HepG2 (cell line): ENCODE results near the gene KLHL12. TPM values are rescaled to one million over a fixed set of nuclear protein-coding genes. Genes with fewer than 3 reads are reported as not detected.
A peak's percentile ranks its signal among the peaks of the same experiment; 100 is the strongest.

Experiments used
- BORCS8-MEF2B ChIP-seq: sonication (generic); formaldehyde crosslinking; IDR thresholded peaks from 2 replicates; pipeline ENCODE4 v1.8.0; 2022; ENCODE audit warnings: mild to moderate bottlenecking, missing genetic modification reagents
- HDAC2 ChIP-seq: sonication (generic); formaldehyde crosslinking; IDR thresholded peaks from 2 replicates; pipeline ENCODE4 v1.4.0; 2020; ENCODE audit warnings: missing genetic modification reagents
- LRRFIP1 ChIP-seq: sonication (generic); formaldehyde crosslinking; conservative IDR thresholded peaks from 2 replicates; pipeline ENCODE4 v1.4.0; 2020; ENCODE audit warnings: missing genetic modification reagents
- NFATC3 ChIP-seq: sonication (generic); formaldehyde crosslinking; IDR thresholded peaks from 2 replicates; pipeline ENCODE4 v1.5.1; 2020; ENCODE audit warnings: mild to moderate bottlenecking, missing genetic modification reagents
- NR2F2 ChIP-seq: IDR thresholded peaks from 2 replicates; pipeline ENCODE4 v1.6.1; 2012; ENCODE audit warnings: low read depth, inconsistent platforms, borderline replicate concordance
- NRL ChIP-seq: sonication (generic); formaldehyde crosslinking; IDR thresholded peaks from 2 replicates; pipeline ENCODE4 v1.5.0; 2020; ENCODE audit warnings: missing genetic modification reagents, mild to moderate bottlenecking, moderate library complexity, borderline replicate concordance
- SALL2 ChIP-seq: sonication (generic); formaldehyde crosslinking; IDR thresholded peaks from 2 replicates; pipeline ENCODE4 v1.8.1; 2023; ENCODE audit warnings: mild to moderate bottlenecking, missing genetic modification reagents, inconsistent platforms
- TAF15 ChIP-seq: fragments of 200-400 bp; formaldehyde crosslinking; IDR thresholded peaks from one replicate; pipeline ENCODE4 v1.6.1; 2018; ENCODE audit warnings: mild to moderate bottlenecking, low read depth, low read length; ENCODE audit not compliant: poor library complexity, severe bottlenecking
- TRIM24 ChIP-seq: sonication (generic); formaldehyde crosslinking; IDR thresholded peaks from 2 replicates; pipeline ENCODE4 v1.8.0; 2022; ENCODE audit warnings: mild to moderate bottlenecking, missing genetic modification reagents
- ZBTB10 ChIP-seq: sonication (generic); formaldehyde crosslinking; IDR thresholded peaks from 2 replicates; pipeline ENCODE4 v1.4.0; 2020; ENCODE audit warnings: missing genetic modification reagents, borderline replicate concordance
- ZFYVE20 ChIP-seq: sonication (generic); formaldehyde crosslinking; IDR thresholded peaks from 2 replicates; pipeline ENCODE4 v1.8.0; 2023; ENCODE audit warnings: low read depth, mild to moderate bottlenecking, moderate library complexity, missing genetic modification reagents, borderline replicate concordance
- ZNF20 ChIP-seq: sonication (generic); formaldehyde crosslinking; IDR thresholded peaks from 2 replicates; pipeline ENCODE4 v1.4.0; 2020; ENCODE audit warnings: mild to moderate bottlenecking, moderate library complexity, missing genetic modification reagents
- ZNF354B ChIP-seq: sonication (generic); formaldehyde crosslinking; IDR thresholded peaks from 2 replicates; pipeline ENCODE4 v1.8.0; 2022; ENCODE audit warnings: mild to moderate bottlenecking, missing genetic modification reagents
- ZSCAN21 ChIP-seq: sonication (generic); formaldehyde crosslinking; IDR thresholded peaks from 2 replicates; pipeline ENCODE4 v1.8.0; 2022; ENCODE audit warnings: mild to moderate bottlenecking, missing genetic modification reagents, moderate library complexity, borderline replicate concordance
- polyA plus RNA-seq, 8 experiments: library from polyadenylated mRNA; depleted of rRNA in 3 of 8; stranded (reverse) in 7 of 8; unstranded in 1 of 8; fragments of >200 nt; fragmentation: Illumina TruSeq in 4 of 8; extraction: Trizol in 4 of 8; gene quantifications; 2 replicates each; pipeline versions ENCODE4 v1.2.1 to v1.2.3, GENCODE V29; 2011 to 2016; ENCODE audit warnings: low read depth in 4 of 8, missing spikeins in 1 of 8, mixed read lengths in 1 of 8; ENCODE audit not compliant: insufficient read depth in 1 of 8
- total RNA-seq, 5 experiments: library from RNA; depleted of rRNA; stranded (reverse); fragments of >200 nt; fragmentation: Illumina TruSeq; extraction: Trizol; gene quantifications; 2 replicates each; pipeline ENCODE4 v1.2.3, GENCODE V29; 2016; ENCODE audit warnings: low read depth in 1 of 5
- TF ChIP-seq, protein P1 (sequence below): sonication (generic); formaldehyde crosslinking; IDR thresholded peaks from 2 replicates; pipeline ENCODE4 v1.4.0; 2020; ENCODE audit warnings: missing genetic modification reagents, low read depth, mild to moderate bottlenecking, borderline replicate concordance
- TF ChIP-seq, protein P2 (sequence below): sonication (generic); formaldehyde crosslinking; IDR thresholded peaks from 2 replicates; pipeline ENCODE4 v1.8.1; 2023; ENCODE audit warnings: missing genetic modification reagents, inconsistent platforms, borderline replicate concordance
- TF ChIP-seq, protein P3 (sequence below), 2 experiments: IDR thresholded peaks; 2 replicates each; pipeline ENCODE4 v1.6.1; 2011 to 2012; ENCODE audit warnings: low read length in 2 of 2, borderline replicate concordance in 1 of 2, low read depth in 1 of 2, mild to moderate bottlenecking in 1 of 2, moderate library complexity in 1 of 2

The KLHL12 gene
- total and polyA plus RNA-seq, 2 of the 13 experiments (the other 11 are each of a cell fraction or from before 2014, with no cell fraction given): 19.2 to 25.2 TPM

DNA sequence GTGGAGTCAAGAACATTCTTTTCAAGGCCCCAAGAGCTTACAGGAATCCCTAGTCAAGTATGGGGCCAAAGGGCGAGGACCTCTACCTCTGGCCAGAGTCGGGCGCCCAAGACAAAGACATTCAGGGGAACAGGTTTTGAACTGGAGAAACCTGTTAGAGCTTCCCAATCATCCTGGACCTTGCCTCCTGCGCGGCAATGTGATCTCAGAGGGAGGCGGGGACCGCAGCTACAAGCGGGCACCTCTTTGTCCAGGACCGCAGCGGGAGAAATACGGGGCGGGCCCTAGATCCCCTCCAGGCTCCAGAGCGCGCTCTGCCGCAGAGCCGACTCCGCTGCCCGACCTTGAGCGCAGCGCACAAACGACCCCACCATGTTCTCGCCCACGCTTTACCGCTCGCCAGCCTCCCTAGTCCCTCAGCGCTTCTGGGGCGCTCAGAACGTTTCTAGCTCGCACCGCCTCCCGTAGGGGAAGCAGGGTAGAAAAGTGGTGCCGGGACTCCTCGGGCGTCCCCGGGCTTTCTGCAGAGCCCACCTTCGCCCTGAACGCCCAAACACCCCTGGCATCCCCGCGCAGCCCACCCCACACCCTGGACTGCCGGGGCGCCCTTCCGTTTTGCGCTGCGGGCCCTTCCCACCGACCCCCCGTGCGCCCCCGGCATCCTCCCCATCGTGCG, 66.2 kb downstream of the KLHL12 start (continued):
- no peak for TF ChIP-seq LRRFIP1
- no peak for TF ChIP-seq HDAC2 (CRISPR knock-in tag)
- peak; percentile 44; the same call in 1 of the 2 replicates for TF ChIP-seq NRL (CRISPR knock-in tag)
- TF ChIP-seq, protein P1, sequence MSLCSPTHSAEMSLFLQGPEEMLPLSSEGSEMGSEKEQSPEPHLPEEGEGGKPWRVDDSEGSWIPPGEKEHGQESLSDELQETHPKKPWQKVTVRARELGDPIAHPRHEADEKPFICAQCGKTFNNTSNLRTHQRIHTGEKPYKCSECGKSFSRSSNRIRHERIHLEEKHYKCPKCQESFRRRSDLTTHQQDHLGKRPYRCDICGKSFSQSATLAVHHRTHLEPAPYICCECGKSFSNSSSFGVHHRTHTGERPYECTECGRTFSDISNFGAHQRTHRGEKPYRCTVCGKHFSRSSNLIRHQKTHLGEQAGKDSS: no peak; the same call in 1 of the 2 replicates
- TF ChIP-seq ZFYVE20 (CRISPR knock-in tag): no peak
- TF ChIP-seq ZSCAN21 (CRISPR knock-in tag): no peak
- no peak for TF ChIP-seq ZNF20 (CRISPR knock-in tag)
- TF ChIP-seq, protein P2, sequence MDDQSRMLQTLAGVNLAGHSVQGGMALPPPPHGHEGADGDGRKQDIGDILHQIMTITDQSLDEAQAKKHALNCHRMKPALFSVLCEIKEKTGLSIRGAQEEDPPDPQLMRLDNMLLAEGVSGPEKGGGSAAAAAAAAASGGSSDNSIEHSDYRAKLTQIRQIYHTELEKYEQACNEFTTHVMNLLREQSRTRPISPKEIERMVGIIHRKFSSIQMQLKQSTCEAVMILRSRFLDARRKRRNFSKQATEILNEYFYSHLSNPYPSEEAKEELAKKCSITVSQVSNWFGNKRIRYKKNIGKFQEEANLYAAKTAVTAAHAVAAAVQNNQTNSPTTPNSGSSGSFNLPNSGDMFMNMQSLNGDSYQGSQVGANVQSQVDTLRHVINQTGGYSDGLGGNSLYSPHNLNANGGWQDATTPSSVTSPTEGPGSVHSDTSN (CRISPR knock-in tag): no peak
- no peak for TF ChIP-seq NR2F2
- TF ChIP-seq ZNF354B: no peak
- TF ChIP-seq, protein P3, sequence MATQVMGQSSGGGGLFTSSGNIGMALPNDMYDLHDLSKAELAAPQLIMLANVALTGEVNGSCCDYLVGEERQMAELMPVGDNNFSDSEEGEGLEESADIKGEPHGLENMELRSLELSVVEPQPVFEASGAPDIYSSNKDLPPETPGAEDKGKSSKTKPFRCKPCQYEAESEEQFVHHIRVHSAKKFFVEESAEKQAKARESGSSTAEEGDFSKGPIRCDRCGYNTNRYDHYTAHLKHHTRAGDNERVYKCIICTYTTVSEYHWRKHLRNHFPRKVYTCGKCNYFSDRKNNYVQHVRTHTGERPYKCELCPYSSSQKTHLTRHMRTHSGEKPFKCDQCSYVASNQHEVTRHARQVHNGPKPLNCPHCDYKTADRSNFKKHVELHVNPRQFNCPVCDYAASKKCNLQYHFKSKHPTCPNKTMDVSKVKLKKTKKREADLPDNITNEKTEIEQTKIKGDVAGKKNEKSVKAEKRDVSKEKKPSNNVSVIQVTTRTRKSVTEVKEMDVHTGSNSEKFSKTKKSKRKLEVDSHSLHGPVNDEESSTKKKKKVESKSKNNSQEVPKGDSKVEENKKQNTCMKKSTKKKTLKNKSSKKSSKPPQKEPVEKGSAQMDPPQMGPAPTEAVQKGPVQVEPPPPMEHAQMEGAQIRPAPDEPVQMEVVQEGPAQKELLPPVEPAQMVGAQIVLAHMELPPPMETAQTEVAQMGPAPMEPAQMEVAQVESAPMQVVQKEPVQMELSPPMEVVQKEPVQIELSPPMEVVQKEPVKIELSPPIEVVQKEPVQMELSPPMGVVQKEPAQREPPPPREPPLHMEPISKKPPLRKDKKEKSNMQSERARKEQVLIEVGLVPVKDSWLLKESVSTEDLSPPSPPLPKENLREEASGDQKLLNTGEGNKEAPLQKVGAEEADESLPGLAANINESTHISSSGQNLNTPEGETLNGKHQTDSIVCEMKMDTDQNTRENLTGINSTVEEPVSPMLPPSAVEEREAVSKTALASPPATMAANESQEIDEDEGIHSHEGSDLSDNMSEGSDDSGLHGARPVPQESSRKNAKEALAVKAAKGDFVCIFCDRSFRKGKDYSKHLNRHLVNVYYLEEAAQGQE (IDR thresholded peaks at IDR 0.05; ENCODE audit: borderline replicate concordance in 1 of 2, low read depth in 1 of 2, low read length in 2 of 2): no peak
- no peak for TF ChIP-seq ZBTB10 (CRISPR knock-in tag)
- TF ChIP-seq TAF15: peak; percentile 28
- no peak for TF ChIP-seq SALL2
- no peak for TF ChIP-seq NFATC3
- TF ChIP-seq BORCS8-MEF2B: peak; percentile 38; the same call in 1 of the 2 replicates
- no peak for TF ChIP-seq TRIM24 (CRISPR knock-in tag)
